Measurements from ENCODE around the gene ANO9.
"Not testable (repeated sequence)": the region's sequence is repeated elsewhere in the genome, so short reads cannot be mapped to it uniquely, and the experiment has no call there.

ANO9 gene

DNA sequence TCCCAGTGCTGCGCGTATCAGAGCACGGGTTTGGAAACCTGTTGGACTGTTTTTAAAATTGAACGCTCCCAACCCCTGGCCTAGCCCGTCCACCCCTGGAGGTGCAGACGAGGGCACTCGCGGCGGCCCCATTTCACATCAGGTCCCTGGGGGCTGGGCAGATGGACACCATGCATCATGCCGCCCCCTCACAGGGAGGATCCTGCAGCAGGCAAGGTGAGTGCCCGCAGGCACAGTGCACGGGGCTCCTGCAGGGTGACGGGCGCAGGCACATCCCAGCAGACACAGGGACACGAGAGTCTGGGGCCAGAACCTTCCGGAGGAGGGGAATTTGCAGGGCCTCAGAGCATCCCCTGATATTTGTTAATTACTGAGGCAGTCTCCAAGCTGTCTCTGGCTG is 7.3 kb downstream of the ANO9 start:
- DNase-seq (ENCODE audit: low read depth, low spot score) = no peak

- DNase-seq (ENCODE audit: low read depth, low spot score) = no peak
Observed at GRCh38 chr11:433641-434040, 8.2 kb downstream of the ANO9 start.

GRCh38 chr11:433111-433510 is 8.7 kb downstream of the ANO9 start:
- DNase-seq (ENCODE audit: low read depth, low spot score) = no peak

DNA sequence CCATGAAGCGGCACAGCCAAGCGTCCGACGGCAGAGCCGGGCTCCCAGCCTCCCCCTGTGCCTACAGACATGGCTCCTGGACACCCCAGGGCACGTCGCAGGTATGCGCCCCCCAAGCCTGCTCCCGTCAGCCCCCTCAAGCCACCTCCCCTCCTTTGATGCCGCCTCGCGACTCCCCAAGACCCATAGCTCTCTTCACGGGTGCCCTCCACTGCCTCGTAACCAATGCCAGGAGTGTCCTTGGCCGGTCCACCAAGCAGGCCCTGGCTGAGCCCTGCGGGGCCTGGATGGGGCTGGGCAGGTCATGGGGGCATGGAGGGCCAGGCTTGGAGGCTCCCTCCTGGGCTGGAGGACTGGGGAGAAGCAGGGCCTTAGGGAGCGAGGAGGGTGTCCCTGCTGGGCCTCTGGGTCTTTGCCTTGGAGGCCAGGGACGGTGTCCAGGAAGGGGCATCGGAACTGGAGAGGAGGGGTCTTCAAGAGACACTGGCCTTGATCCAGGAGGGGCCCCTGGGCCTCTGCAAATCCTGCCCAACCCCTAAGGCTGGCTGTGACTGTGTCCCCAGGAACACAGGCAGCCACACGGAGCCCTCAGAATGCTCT is 9.2 kb downstream of the ANO9 start:
- DNase-seq (ENCODE audit: low read depth, low spot score) = no peak

GRCh38 chr11:431921-432320 is 9.9 kb downstream of the ANO9 start:
- DNase-seq (ENCODE audit: low read depth, low spot score) = no peak

- DNase-seq (ENCODE audit: low read depth, low spot score) = no peak
Observed at GRCh38 chr11:429931-430456, 11.8 kb downstream of the ANO9 start.

DNA sequence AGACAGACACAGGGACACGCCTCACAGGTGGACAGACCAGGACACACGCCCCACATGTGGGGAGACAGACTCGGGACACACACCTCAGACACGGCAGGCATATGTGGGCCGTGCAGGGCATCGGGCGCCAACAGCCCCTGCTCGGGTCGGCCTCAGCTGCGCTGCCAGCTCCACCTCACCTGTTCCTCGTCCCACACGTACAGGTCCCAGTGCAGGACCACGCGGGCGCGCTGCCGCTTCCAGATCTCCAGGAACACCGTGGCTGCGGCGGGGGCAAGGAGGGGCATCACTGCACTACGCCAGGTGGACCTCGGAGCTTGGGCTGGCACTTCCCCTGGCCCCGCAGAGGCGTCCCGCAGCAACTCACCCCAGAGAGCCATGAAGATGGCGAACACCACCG is 12.4 kb downstream of the ANO9 start:
- DNase-seq (ENCODE audit: low read depth, low spot score) = no peak

DNA sequence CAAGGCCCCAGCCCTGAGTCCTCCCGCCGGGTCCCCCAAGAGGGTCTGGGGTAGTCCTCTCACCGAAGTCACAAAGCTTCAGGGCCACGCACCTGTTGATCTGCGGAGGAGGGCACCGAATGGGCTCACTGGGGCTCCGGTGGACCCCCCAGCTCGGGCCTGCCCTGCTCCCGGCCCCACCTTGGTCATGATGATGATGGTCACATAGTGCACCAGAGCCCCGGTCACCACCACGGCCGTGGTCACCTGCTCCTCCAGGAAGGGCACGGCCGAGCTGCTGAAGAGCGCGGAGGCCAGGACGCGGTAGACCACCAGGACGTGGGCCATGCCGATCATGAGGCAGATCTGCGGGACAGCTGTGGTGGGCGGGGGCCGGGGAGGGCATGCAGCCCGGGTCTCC is 13.5 kb downstream of the ANO9 start:
- DNase-seq (ENCODE audit: low read depth, low spot score) = no peak

DNA sequence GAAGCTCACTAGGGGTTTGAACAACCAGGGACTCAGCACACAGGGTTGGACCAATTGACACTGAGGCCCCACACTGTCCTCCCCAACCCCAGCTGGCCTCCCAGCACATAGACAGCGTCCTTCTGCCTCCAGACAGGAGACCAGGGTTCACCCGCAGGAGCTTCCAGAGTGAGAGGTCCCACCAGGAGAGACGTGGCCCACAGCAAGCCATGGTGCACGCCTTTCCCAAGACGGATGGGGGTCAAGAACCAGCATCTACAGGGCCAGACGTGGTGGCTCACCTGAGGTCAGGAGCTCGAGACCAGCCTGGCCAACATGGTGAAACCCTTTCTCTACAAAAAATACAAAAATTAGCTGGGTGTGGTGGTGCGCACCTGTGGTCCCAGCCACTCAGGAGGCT is 15.0 kb downstream of the ANO9 start:
- no peak for DNase-seq (ENCODE audit: low read depth, low spot score)

GRCh38 chr11:425301-425700 is 16.5 kb downstream of the ANO9 start:
- DNase-seq (ENCODE audit: low read depth, low spot score) = no peak

DNA sequence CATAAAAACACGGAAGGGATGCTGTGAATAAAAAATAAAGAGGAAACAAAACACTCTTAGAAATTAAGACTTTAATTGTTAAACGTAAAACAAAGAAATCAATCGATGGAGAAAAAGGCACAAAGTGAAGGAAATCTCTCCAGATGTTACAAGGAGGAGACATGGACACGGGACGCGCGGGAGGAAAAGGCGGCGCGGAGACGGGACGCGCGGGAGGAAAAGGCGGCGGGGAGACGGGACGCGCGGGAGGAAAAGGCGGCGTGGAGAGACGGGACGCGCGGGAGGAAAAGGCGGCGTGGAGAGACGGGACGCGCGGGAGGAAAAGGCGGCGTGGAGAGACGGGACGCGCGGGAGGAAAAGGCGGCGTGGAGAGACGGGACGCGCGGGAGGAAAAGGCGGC is 17.0 kb downstream of the ANO9 start:
- DNase-seq (ENCODE audit: low read depth, low spot score) = not testable (repeated sequence)

DNA sequence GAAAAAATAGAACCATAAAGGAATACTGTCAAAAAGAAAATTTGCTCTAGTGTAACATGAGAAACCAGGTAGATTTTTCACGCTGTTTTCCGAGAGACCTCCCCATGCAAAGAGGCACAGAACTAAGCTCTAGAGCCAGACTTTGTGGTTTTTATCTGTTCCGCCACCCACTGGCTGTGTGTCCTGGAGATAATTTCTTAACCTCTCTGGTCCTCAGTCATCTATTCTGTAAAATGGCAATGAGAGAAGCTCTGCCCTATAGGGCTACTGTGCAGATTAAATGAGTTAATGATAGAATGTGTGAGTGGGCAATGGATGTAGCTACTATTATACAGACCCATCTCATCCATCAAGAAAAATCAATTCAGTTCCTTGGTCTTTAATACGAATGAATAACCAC is 17.6 kb downstream of the ANO9 start:
- DNase-seq (ENCODE audit: low read depth, low spot score) = no peak

DNA sequence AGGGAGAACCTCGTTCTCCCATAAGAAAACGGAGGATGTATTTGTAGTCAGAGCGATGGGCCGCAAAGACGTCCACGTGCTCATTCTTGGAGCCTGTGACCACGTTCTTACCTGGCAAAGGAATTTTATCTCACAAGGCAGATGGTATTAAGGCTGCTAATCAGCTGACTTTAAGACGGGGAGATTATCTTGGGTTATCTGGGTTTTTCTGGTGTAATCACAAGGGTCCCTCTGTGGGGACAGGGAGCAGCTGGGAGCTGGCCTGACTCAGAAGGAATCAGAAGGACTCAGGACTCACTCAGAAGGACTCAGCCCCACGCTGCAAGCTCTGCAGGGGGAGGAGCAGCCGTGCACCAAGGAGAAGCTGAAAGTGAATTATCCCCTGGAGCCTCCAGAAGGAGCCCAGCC is 19.6 kb downstream of the ANO9 start:
- DNase-seq (ENCODE audit: low read depth, low spot score) = no peak

GRCh38 chr11:420911-421321 is 20.9 kb downstream of the ANO9 start:
- DNase-seq (ENCODE audit: low read depth, low spot score) = no peak

DNA sequence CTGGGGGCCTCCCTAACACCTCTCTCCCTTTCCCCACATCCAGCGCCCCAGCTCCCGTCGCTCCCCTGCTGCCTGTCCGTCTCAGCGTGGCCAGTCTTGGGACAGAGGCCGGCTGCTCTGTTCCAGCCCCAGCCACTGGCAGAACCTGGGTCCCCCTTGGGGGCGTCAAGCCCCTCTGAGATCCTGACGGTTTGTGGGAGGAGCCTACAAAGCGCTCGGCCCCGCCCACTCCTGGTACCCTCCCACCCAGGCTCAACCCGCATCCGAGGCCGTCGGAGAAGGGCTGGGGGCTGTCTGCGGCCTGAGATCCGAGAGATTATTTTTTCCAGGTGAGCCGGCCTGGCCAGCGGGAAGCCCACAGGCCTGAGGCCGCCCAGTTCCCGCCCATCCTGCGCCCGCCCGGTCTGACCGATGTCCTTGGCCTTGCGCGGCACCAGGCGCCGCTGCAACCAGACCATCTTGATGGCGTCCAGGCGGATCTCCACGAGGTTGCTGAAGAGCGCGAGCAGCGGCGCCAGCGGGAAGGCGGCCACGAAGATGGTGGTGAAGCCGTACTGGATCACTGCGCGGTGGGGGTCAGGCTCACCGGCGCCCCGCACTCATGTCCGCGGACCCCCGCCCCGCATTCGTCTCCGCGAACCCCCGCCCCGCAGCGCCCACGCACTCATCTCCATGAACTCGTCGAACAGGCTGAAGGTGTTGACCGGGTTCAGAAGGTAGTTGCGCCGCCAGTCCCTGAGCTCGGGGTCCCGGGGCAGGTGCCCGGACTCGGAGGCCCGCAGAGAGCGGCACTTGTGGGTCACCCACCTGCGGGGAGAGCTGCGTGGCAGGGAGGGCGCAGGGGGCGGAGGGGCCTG is 21.5 kb downstream of the ANO9 start:
- DNase-seq (ENCODE audit: low read depth, low spot score) = no peak

GRCh38 chr11:419248-420005 is 22.4 kb downstream of the ANO9 start:
- DNase-seq (ENCODE audit: low read depth, low spot score) = no peak

DNA sequence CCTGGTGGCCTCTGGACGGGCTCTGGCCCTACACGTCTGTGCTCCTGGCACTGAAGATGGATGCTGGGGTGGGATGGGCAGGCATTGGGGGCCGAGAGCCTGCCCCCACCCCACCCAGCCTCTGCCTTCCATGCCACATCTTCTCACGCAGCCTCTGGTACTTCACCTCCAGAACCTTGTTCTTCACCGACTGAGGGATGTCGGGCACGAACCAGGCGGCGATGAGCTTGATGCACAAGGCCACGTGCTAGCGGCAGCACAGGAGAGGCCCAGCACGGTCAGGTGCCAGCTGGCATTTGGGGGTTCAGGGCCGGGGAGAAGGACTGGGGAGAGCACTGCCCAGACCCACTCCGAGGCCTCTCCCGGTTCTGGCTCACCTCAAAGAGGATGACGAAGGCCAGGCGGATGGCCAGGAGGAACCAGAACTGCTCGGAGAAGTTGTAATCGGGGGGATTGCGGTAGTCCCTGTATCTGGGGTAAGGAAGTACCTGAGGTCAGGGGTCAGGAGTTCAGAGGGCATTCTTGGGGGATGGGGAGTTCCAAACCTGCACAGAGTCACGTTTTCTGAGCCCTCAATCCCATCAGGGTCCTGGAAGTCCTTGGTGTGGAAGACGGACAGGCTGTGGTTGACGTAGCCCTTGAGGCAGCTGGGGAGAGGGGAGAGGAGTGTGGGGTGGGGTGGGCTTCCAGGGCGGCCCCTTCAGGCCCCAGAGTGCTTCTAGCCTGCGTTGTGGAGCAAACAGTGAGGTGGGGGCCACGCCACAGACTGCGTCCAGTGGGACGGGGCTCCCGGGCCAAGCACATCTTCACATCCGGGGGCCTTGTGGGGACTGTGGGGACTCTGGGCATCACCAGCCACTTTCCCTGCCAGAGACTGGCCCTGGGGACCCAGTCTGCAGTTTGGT is 23.2 kb downstream of the ANO9 start:
- no peak for DNase-seq (ENCODE audit: low read depth, low spot score)

DNA sequence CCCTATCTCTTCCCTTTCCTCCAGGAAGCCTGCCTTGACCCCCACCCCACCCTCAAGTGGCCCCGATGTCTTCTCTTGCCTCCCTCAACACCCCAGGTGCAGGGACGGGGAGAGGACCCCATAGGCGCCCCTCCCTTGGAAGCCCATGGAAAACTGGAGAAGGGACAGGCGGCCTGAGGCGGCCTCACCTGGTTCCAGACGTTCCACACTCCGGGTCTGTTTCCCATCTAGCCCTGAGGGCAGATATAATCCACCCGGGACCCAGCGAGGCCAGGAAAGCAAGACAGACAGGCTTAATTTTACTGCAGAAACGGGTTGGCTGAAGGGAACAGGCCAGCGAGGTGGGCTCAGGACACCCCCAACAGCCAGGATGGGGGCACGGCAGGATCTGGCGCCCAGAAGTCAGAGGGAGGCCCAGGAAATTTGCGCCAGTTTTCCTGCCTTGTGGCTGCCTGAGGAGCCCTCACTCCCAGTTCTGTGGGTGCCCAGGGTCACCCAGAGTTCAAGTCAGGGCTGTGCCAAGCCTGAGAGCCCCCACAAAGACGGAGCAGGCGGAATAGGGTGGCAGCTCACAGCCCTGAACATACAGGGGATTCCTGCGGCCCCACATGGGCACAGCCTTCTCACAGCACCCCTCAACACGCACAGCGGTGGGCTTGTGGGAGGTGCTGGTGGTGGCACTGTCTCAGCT is 24.0 kb downstream of the ANO9 start:
- no peak for DNase-seq (ENCODE audit: low read depth, low spot score)

- no peak for DNase-seq (ENCODE audit: low read depth, low spot score)
Observed at GRCh38 chr11:416757-417621, 24.8 kb downstream of the ANO9 start.

Data from activated naive CD8-positive, alpha-beta T cell treated with anti-CD3 and anti-CD28 coated beads, Interleukin-2, amount 50 U/mL, for 16 hours (primary cell).